Calu3 (cell line): Measurements from ENCODE around the gene NTPCR. TPM values are rescaled to one million over a fixed set of nuclear protein-coding genes. Genes with fewer than 3 reads are reported as not detected.

Experiments used
- BruUV-seq: library from RNA; stranded (reverse); fragments of 400-500 nt; replicated peaks from 2 replicates; lab custom pipeline; 2021; lab: Mats Ljungman, UMichigan
- CTCF ChIA-PET: fragments of 300-600 bp; sonication (Branson Sonifier 250); formaldehyde crosslinking; loops from one replicate; lab custom pipeline; 2022; ENCODE audit warnings: antibody characterized with exemption; lab: Charles Lee
- DNase-seq: peaks from one replicate; pipeline ENCODE4 v3.0.0; 2022
- H3K27ac Mint-ChIP-seq: one replicate; pipeline ENCODE4 v1.8.0; 2022; ENCODE audit warnings: mixed read lengths; ENCODE audit not compliant: unreplicated experiment
- H3K27me3 Mint-ChIP-seq: one replicate; pipeline ENCODE4 v1.8.0; 2022; ENCODE audit warnings: mixed read lengths; ENCODE audit not compliant: unreplicated experiment
- H3K36me3 Mint-ChIP-seq: one replicate; pipeline ENCODE4 v1.8.0; 2022; ENCODE audit warnings: mild to moderate bottlenecking, moderate library complexity, mixed read lengths; ENCODE audit not compliant: insufficient read depth, unreplicated experiment
- H3K4me1 Mint-ChIP-seq: one replicate; pipeline ENCODE4 v1.8.0; 2022; ENCODE audit warnings: mild to moderate bottlenecking, low read depth, mixed read lengths; ENCODE audit not compliant: unreplicated experiment
- H3K4me3 Mint-ChIP-seq: one replicate; pipeline ENCODE4 v1.8.0; 2022; ENCODE audit warnings: mild to moderate bottlenecking, low read depth, moderate library complexity, mixed read lengths; ENCODE audit not compliant: unreplicated experiment
- H3K9me3 Mint-ChIP-seq: one replicate; pipeline ENCODE4 v1.8.0; 2022; ENCODE audit warnings: low read depth, mixed read lengths; ENCODE audit not compliant: unreplicated experiment
- CTCF ChIP-seq: fragments of 200-600 bp; IDR thresholded peaks from one replicate; pipeline ENCODE4 v1.8.0; 2022; ENCODE audit warnings: antibody characterized with exemption; ENCODE audit not compliant: unreplicated experiment
- intact Hi-C: fragments of 100-400 bp; cut with micrococcal nuclease; formaldehyde crosslinking; loops from one replicate; pipeline ENCODE4 v1.10.0; 2022; ENCODE audit not compliant: unreplicated experiment
- total RNA-seq: library from RNA; stranded (reverse); gene quantifications from 2 replicates; pipeline ENCODE4 v1.2.3, GENCODE V29; 2022

NTPCR gene
- total RNA-seq, 1 experiment from 2014 or later: 39.2 TPM

GRCh38 chr1:232987046-232987773 is 36.8 kb downstream of the NTPCR start:
- Mint-ChIP-seq H3K4me3 (no peak overlapping the region), H3K36me3 (peaks cover 25% of the 10 kb centered on the region), H3K9me3 (no peaks in the 10 kb centered on the region), H3K27ac (no peak overlapping the region), H3K27me3 (no peaks in the 10 kb centered on the region), H3K4me1 (no peaks in the 10 kb centered on the region)
- TF ChIP-seq CTCF: no peak
- intact Hi-C loops: no loop called here
- DNase-seq: no peak
- no TSS peak for BruUV-seq
- CTCF ChIA-PET: no interaction called here

- CTCF ChIA-PET: no interaction called here
- Mint-ChIP-seq H3K27ac (no peak overlapping the region), H3K4me1 (no peaks in the 10 kb centered on the region), H3K9me3 (no peaks in the 10 kb centered on the region), H3K4me3 (no peak overlapping the region), H3K27me3 (no peaks in the 10 kb centered on the region), H3K36me3 (peaks cover 25% of the 10 kb centered on the region)
- TF ChIP-seq CTCF: no peak
- intact Hi-C loops: no loop called here
- DNase-seq: no peak
- no TSS peak for BruUV-seq
Measured at GRCh38 chr1:232987774-232988140, 37.3 kb downstream of the NTPCR start.

GRCh38 chr1:232988572-232989040 is 38.2 kb downstream of the NTPCR start:
- Mint-ChIP-seq H3K9me3 (peaks cover 4% of the 10 kb centered on the region), H3K36me3 (peaks cover 29% of the 10 kb centered on the region), H3K4me3 (no peak overlapping the region), H3K27ac (no peak overlapping the region), H3K27me3 (no peaks in the 10 kb centered on the region), H3K4me1 (no peaks in the 10 kb centered on the region)
- intact Hi-C loops: no loop called here
- BruUV-seq: no TSS peak
- DNase-seq: no peak
- TF ChIP-seq CTCF: no peak
- CTCF ChIA-PET: interaction anchor here (0.7 kb wide), 1 partner anchor 332 kb away, joined by 4 read pairs; no protein-coding TSS in a partner anchor

- intact Hi-C loops: no loop called here
- H3K36me3 Mint-ChIP-seq: peaks cover 22% of the 10 kb centered on the region
- H3K27me3 Mint-ChIP-seq: no peaks in the 10 kb centered on the region
- no peak overlapping the region for H3K27ac Mint-ChIP-seq
- no peak for DNase-seq
- H3K4me1 Mint-ChIP-seq: no peaks in the 10 kb centered on the region
- no peak overlapping the region for H3K4me3 Mint-ChIP-seq
- CTCF ChIA-PET: no interaction called here
- peaks cover 11% of the 10 kb centered on the region for H3K9me3 Mint-ChIP-seq
- TF ChIP-seq CTCF: no peak
- no TSS peak for BruUV-seq
Measured at GRCh38 chr1:232990176-232991128, 40.0 kb downstream of the NTPCR start.
